ENCODE results near the gene HHLA2. TPM values are rescaled to one million over a fixed set of nuclear protein-coding genes. Genes with fewer than 3 reads are reported as not detected.

The HHLA2 gene
- total and polyA plus RNA-seq, 2 experiments from 2014 or later, result 0.48 TPM; not detected in 1

- no peaks in the 10 kb centered on the region for H3K36me3 ChIP-seq
- H3K4me1 ChIP-seq (ENCODE audit: low read depth), result peaks cover 10% of the 10 kb centered on the region
- no peaks in the 10 kb centered on the region for H3K9me3 ChIP-seq (ENCODE audit: low read depth)
- no peak for DNase-seq (ENCODE audit: low read depth in 1 of 2, low spot score in 1 of 2)
- H3K27me3 ChIP-seq, result no peaks in the 10 kb centered on the region
- no peak overlapping the region for H3K27ac ChIP-seq
- TF ChIP-seq CTCF (IDR thresholded peaks at IDR 0.05; ENCODE audit: low read depth, low read length), result no peak
- H3K4me3 ChIP-seq, result no peak overlapping the region
Measured at GRCh38 chr3:108301695-108302404, 5.5 kb downstream of the HHLA2 start.

- peaks cover 9% of the 10 kb centered on the region for H3K4me1 ChIP-seq (ENCODE audit: low read depth)
- no peak overlapping the region for H3K27ac ChIP-seq
- no peaks in the 10 kb centered on the region for H3K9me3 ChIP-seq (ENCODE audit: low read depth)
- H3K4me3 ChIP-seq, result no peak overlapping the region
- DNase-seq (ENCODE audit: low read depth in 1 of 2, low spot score in 1 of 2), result no peak
- no peaks in the 10 kb centered on the region for H3K27me3 ChIP-seq
- no peak for TF ChIP-seq CTCF (IDR thresholded peaks at IDR 0.05; ENCODE audit: low read depth, low read length)
- no peaks in the 10 kb centered on the region for H3K36me3 ChIP-seq
Measured at GRCh38 chr3:108302570-108302969, 6.2 kb downstream of the HHLA2 start.

- Histone ChIP-seq H3K27me3 (no peaks in the 10 kb centered on the region), H3K36me3 (no peaks in the 10 kb centered on the region), H3K9me3 (ENCODE audit: low read depth) (no peaks in the 10 kb centered on the region), H3K27ac (no peak overlapping the region), H3K4me3 (no peak overlapping the region), H3K4me1 (ENCODE audit: low read depth) (no peaks in the 10 kb centered on the region)
- TF ChIP-seq CTCF (IDR thresholded peaks at IDR 0.05; ENCODE audit: low read depth, low read length), result no peak
- no peak for DNase-seq (ENCODE audit: low read depth in 1 of 2, low spot score in 1 of 2)
Measured at GRCh38 chr3:108305484-108306172, 9.3 kb downstream of the HHLA2 start.

GRCh38 chr3:108311797-108312196 lies 15.4 kb downstream of the HHLA2 start:
- peak in 1 of 2 donors; percentile 44 for DNase-seq (ENCODE audit: low read depth in 1 of 2, low spot score in 1 of 2)
- Histone ChIP-seq H3K4me1 (ENCODE audit: low read depth) (no peaks in the 10 kb centered on the region), H3K9me3 (ENCODE audit: low read depth) (no peaks in the 10 kb centered on the region), H3K4me3 (no peak overlapping the region), H3K36me3 (no peaks in the 10 kb centered on the region), H3K27ac (no peak overlapping the region), H3K27me3 (no peaks in the 10 kb centered on the region)
- TF ChIP-seq CTCF (IDR thresholded peaks at IDR 0.05; ENCODE audit: low read depth, low read length), result no peak

GRCh38 chr3:108312656-108313055 lies 16.3 kb downstream of the HHLA2 start:
- H3K9me3 ChIP-seq (ENCODE audit: low read depth), result no peaks in the 10 kb centered on the region
- no peak overlapping the region for H3K4me3 ChIP-seq
- H3K36me3 ChIP-seq, result no peaks in the 10 kb centered on the region
- peak in 1 of 2 donors; percentile 52 for DNase-seq (ENCODE audit: low read depth in 1 of 2, low spot score in 1 of 2)
- H3K27ac ChIP-seq, result no peak overlapping the region
- no peak for TF ChIP-seq CTCF (IDR thresholded peaks at IDR 0.05; ENCODE audit: low read depth, low read length)
- no peaks in the 10 kb centered on the region for H3K27me3 ChIP-seq
- H3K4me1 ChIP-seq (ENCODE audit: low read depth), result no peaks in the 10 kb centered on the region
